HG02852 (cell line): ENCODE measurements around the gene ZGPAT.

Experiments
- ATAC-seq: cut with Tn5 transposase; IDR thresholded peaks from one replicate; pipeline ENCODE4 v1.9.1; 2021; ENCODE audit warnings: mild to moderate bottlenecking, moderate library complexity; ENCODE audit not compliant: unreplicated experiment

The ZGPAT gene

DNA sequence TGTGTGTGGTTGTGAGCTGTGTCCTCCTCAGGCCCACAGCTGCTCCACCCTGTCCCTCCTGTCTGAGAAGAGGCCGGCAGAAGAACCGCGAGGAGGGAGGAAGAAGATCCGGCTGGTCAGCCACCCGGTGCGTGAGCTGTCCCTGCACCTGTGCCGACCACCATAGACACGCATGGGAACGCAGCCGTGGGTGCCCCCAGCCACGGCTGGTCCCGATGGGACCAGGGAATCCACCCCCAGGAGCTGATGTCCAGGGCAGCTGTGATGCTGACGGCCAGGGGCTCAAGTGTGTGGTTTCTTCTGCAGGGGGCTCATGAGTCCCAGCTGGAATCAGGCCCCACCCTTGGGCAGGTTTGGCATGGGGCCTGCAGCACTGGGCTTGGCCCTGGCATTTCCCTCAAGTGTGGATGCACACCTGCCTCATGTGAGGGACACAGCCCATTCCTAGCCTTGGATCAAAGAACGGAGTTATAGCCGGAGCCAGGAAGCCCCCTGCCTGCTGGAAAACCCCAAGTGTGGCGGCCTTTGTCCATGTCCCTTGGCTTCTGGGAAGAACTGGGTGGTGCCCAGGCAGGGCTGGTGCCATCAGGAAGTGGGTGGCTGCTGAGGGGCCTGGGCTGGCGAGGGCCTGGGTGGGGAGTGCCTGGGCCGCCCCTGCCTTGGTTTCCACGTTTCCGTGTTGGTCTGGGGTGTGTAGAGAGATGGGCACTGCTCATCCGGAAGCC, 16.0 kb upstream of the ZGPAT start:
- ATAC-seq, result no peak

GRCh38 chr20:63692436-63693082, 15.3 kb upstream of the ZGPAT start:
- no peak for ATAC-seq

DNA sequence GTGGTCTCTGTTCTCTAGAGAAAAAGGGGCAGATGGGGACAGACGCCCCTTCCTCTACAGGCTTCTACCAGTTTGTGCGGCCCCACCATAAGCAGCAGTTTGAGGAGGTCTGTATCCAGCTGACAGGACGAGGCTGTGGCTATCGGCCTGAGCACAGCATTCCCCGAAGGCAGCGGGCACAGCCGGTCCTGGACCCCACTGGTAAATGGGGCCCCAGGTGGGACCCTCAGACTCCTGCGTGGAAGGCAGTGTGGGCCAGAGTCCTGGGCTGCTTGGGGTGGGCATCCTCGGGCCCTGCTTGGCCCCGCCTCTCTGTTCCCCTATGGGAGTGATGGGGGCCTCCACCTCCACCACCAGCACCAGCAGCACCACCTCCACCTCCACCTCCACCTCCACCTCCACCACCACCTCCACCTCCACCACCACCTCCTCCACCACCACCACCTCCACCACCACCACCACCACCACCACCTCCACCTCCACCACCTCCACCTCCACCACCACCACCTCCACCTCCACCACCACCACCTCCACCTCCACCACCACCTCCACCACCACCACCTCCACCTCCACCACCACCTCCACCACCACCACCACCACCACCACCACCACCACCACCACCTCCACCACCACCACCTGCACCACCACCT, 14.6 kb upstream of the ZGPAT start:
- no peak for ATAC-seq

GRCh38 chr20:63693733-63694583, 13.9 kb upstream of the ZGPAT start:
- no peak for ATAC-seq

GRCh38 chr20:63694584-63695423, 13.0 kb upstream of the ZGPAT start:
- ATAC-seq, result no peak

GRCh38 chr20:63695424-63696305, 12.2 kb upstream of the ZGPAT start:
- ATAC-seq, result no peak

- ATAC-seq, result no peak
Measured at GRCh38 chr20:63696306-63696627, 11.6 kb upstream of the ZGPAT start.

- ATAC-seq, result no peak
Measured at GRCh38 chr20:63696628-63697356, 11.0 kb upstream of the ZGPAT start, which contains the start of gene TNFRSF6B. Gene TNFRSF6B, plus strand, starts transcription at chr20:63696652. Its CDS starts 116 bp downstream, at chr20:63696768.

DNA sequence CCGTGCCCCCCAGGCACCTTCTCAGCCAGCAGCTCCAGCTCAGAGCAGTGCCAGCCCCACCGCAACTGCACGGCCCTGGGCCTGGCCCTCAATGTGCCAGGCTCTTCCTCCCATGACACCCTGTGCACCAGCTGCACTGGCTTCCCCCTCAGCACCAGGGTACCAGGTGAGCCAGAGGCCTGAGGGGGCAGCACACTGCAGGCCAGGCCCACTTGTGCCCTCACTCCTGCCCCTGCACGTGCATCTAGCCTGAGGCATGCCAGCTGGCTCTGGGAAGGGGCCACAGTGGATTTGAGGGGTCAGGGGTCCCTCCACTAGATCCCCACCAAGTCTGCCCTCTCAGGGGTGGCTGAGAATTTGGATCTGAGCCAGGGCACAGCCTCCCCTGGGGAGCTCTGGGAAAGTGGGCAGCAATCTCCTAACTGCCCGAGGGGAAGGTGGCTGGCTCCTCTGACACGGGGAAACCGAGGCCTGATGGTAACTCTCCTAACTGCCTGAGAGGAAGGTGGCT, 10.4 kb upstream of the ZGPAT start:
- ATAC-seq, result no peak

GRCh38 chr20:63697868-63698545, 9.8 kb upstream of the ZGPAT start:
- no peak for ATAC-seq

DNA sequence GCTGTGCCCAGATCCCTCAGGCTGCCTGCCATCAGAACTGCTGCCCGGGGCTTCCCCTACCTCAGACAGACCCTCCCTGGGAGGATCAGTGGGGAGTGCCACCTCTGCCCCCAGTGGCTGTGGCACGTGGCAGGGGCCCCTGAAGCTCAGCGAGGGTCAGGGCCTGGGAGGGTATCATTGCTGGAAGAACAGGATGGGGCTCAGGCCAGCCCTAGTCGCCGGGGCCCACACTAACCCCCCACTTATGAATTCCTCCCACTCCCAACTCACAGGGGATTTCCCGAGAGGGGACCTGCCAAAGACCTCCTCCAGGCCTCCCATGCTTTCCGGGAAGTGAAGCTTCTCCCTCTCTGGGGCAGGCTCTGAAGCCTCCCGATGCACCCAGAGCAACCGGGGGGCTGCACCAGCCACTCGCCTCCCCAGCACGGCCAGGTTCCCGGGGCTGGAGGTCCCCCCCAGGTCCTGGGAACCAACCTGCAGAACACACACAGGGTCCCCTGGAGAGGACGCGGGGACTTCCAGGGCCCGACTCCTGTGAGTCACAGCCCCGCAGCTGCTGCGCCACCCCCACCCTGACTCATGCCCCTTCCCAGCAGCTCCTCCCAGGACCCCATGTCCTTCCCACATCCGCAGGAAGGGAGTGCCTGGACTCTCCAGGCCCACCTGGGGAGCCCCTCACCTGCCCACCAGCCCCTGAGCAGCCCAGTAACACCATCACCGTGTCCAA, 8.9 kb upstream of the ZGPAT start:
- no peak for ATAC-seq

GRCh38 chr20:63699466-63700198, 8.2 kb upstream of the ZGPAT start:
- ATAC-seq, result no peak

- ATAC-seq, result no peak
Measured at GRCh38 chr20:63700199-63701050, 7.4 kb upstream of the ZGPAT start.

GRCh38 chr20:63701051-63701328, 6.8 kb upstream of the ZGPAT start:
- no peak for ATAC-seq

DNA sequence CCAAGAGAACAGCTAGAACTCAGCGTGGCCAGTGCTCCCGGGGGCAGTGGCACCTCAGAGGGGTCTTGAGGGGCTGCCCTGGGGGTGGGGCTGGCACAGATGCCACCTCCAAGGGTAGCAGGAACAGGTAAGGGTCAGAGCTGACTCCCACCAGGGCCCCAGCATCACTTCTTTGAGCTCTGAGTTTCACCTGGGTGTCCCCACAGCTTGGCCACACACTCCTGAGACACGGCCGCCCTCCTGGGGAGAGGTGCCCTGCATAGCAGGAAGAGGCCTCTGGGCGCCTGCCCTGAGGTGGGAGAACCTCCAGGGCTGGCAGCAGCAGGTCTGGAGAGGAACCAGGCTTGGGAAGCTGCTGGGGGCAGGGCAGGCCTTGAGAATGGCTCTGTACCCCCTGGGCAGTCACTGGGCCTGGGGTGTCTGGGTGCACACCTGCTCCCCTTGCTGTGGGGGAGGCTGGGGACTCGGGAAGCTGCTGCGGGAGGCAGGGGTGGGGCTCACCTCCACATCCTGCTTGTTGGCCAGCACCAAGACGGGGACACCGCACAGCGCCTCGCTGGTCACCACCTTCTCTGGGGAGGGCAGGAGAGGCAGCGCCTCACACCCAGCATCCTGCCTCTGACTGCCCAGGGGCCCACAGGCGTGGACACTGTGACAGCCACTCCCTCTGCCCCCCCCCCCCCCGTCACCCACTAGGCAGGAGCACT, 6.4 kb upstream of the ZGPAT start:
- no peak for ATAC-seq
